ENCODE results near the gene CCT4.

- no peak for TF ChIP-seq CTCF (conservative IDR thresholded peaks at IDR 0.05; ENCODE audit: low read length)
- no peak for TF ChIP-seq EZH2phosphoT487 (IDR thresholded peaks at IDR 0.05; ENCODE audit: borderline replicate concordance, low read depth, low read length)
Measured at GRCh38 chr2:61906186-61906470, 17.7 kb upstream of the CCT4 start.
